ENCODE results near the gene ZBTB5. TPM values are rescaled to one million over a fixed set of nuclear protein-coding genes. Genes with fewer than 3 reads are reported as not detected.

The ZBTB5 gene
- total and polyA plus RNA-seq, 2 of the 4 experiments (the other 2 are of a cell fraction) = 6.3 to 9.1 TPM

- Histone ChIP-seq H4K91ac (ENCODE audit: insufficient read depth, low read depth, low read length) (no peak overlapping the region), H3K4me1 (ENCODE audit: control insufficient read depth, insufficient read depth, low read length) (peaks cover 5% of the 10 kb centered on the region), H3K18ac (ENCODE audit: low read depth, low read length) (no peak overlapping the region), H2AFZ (replicated peaks; ENCODE audit: low read length, poor library complexity) (no peak overlapping the region), H3K27me3 (ENCODE audit: control insufficient read depth, insufficient read depth, low read length) (peaks cover 6% of the 10 kb centered on the region; the same call in 1 of the 2 replicates), H2BK15ac (ENCODE audit: low read depth, low read length) (no peak overlapping the region), H3K23ac (ENCODE audit: low read depth, low read length) (no peak overlapping the region), H3K4me2 (ENCODE audit: low read depth, low read length) (no peak overlapping the region), H2BK5ac (ENCODE audit: low read depth, low read length, poor library complexity, severe bottlenecking) (no peak overlapping the region), H3K36me3 (ENCODE audit: control insufficient read depth, insufficient read depth, low read length) (no peaks in the 10 kb centered on the region), H2BK20ac (ENCODE audit: low read depth, low read length) (no peak overlapping the region), H3K27ac (ENCODE audit: insufficient read depth, low read length) (no peak overlapping the region), H3K9ac (ENCODE audit: low read depth, low read length) (no peak overlapping the region), H3K4me3 (ENCODE audit: insufficient read depth, low read depth, low read length) (no peak overlapping the region), H4K5ac (ENCODE audit: low read depth, low read length) (no peak overlapping the region), H3K4ac (ENCODE audit: low read depth, low read length) (no peak overlapping the region), H3K9me3 (ENCODE audit: control insufficient read depth, insufficient read depth, low read length) (no peaks in the 10 kb centered on the region; the same call in 1 of the 2 replicates), H2AK9ac (replicated peaks; ENCODE audit: low read depth, low read length, poor library complexity) (no peak overlapping the region), H2BK120ac (ENCODE audit: low read depth, low read length) (no peak overlapping the region), H4K8ac (ENCODE audit: low read depth in 2 of 2, low read length in 2 of 2) (no peak overlapping the region), H3K9me1 (ENCODE audit: insufficient read depth, low read length) (peaks cover 3% of the 10 kb centered on the region), H4K20me1 (ENCODE audit: insufficient read depth, low read length) (no peaks in the 10 kb centered on the region), H3K79me1 (ENCODE audit: low read depth in 1 of 2, low read length in 2 of 2) (no peaks in the 10 kb centered on the region), H3K56ac (ENCODE audit: extremely low read depth, insufficient read depth, low read length) (no peak overlapping the region), H3K14ac (replicated peaks; ENCODE audit: low read depth, low read length) (no peak overlapping the region), H2AK5ac (ENCODE audit: low read depth, low read length) (no peak overlapping the region)
- ATAC-seq (ENCODE audit: low read depth) = no peak
- in situ Hi-C loops (cut with MboI; ENCODE audit: low sequenced_read_pairs) (no loop called here), intact Hi-C loops (cut with micrococcal nuclease) (no loop called here), dilution Hi-C loops (cut with HindIII; ENCODE audit: low sequenced_read_pairs, unreplicated experiment) (no loop called here)
- CTCF ChIA-PET = no interaction called here
- no peak for TF ChIP-seq SMC3 (IDR thresholded peaks at IDR 0.05; ENCODE audit: low read depth, low read length)
- no peak for TF ChIP-seq RFX5 (IDR thresholded peaks at IDR 0.05; ENCODE audit: low read depth, low read length)
- TF ChIP-seq MXI1 (IDR thresholded peaks at IDR 0.05; ENCODE audit: borderline replicate concordance, low read depth, low read length) = no peak
- no peak for TF ChIP-seq POLR2A (IDR thresholded peaks at IDR 0.05; ENCODE audit: low read depth, low read length)
- no peak for TF ChIP-seq MAFK (IDR thresholded peaks at IDR 0.05; ENCODE audit: low read depth, low read length)
- no peak for TF ChIP-seq FOS (IDR thresholded peaks at IDR 0.05; ENCODE audit: low read depth, low read length)
- no peak for TF ChIP-seq RAD21 (IDR thresholded peaks at IDR 0.05; ENCODE audit: low read length)
- TF ChIP-seq, protein P1, sequence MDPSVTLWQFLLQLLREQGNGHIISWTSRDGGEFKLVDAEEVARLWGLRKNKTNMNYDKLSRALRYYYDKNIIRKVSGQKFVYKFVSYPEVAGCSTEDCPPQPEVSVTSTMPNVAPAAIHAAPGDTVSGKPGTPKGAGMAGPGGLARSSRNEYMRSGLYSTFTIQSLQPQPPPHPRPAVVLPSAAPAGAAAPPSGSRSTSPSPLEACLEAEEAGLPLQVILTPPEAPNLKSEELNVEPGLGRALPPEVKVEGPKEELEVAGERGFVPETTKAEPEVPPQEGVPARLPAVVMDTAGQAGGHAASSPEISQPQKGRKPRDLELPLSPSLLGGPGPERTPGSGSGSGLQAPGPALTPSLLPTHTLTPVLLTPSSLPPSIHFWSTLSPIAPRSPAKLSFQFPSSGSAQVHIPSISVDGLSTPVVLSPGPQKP (IDR thresholded peaks at IDR 0.05; ENCODE audit: borderline replicate concordance, low read depth, low read length) = no peak
- TF ChIP-seq NFE2L2 (IDR thresholded peaks at IDR 0.05; ENCODE audit: low read depth, low read length) = no peak
- TF ChIP-seq CHD1 (IDR thresholded peaks at IDR 0.05; ENCODE audit: low read depth, low read length) = no peak
- TF ChIP-seq, protein P2, sequence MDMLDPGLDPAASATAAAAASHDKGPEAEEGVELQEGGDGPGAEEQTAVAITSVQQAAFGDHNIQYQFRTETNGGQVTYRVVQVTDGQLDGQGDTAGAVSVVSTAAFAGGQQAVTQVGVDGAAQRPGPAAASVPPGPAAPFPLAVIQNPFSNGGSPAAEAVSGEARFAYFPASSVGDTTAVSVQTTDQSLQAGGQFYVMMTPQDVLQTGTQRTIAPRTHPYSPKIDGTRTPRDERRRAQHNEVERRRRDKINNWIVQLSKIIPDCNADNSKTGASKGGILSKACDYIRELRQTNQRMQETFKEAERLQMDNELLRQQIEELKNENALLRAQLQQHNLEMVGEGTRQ (IDR thresholded peaks at IDR 0.05; ENCODE audit: low read depth, low read length) = no peak
- TF ChIP-seq CEBPB (IDR thresholded peaks at IDR 0.05; ENCODE audit: low read depth, low read length) = no peak
- no peak for TF ChIP-seq CTCF (conservative IDR thresholded peaks at IDR 0.05; ENCODE audit: low read depth, low read length)
- no peak for TF ChIP-seq RCOR1 (IDR thresholded peaks at IDR 0.05; ENCODE audit: insufficient replicate concordance, low read length)
- TF ChIP-seq BHLHE40 (IDR thresholded peaks at IDR 0.05; ENCODE audit: low read depth, low read length) = no peak
- WGBS, 2 experiments (ENCODE audit: extremely low coverage in 2 of 2, insufficient read length in 1 of 2) = no CpG with 5 or more reads among the region's 3 CpGs
- no peak for DNase-seq
- no TSS peak for BruUV-seq (replicated peaks)
- POLR2A ChIA-PET (ENCODE audit: unreplicated experiment) = no interaction called here
Measured at GRCh38 chr9:37474438-37474837, 9.2 kb upstream of the ZBTB5 start.

All from IMR-90 (cell line).